Stimulated activated CD8-positive, alpha-beta memory T cell treated with anti-CD3 and anti-CD28 coated beads, Interleukin-15, amount 100 ng/mL, for 1 hour (primary cell): ENCODE data around the gene EGLN1.
"Not testable (repeated sequence)": the region's sequence is repeated elsewhere in the genome, so short reads cannot be mapped to it uniquely, and the experiment has no call there.

Source experiments
- DNase-seq: peaks from one replicate; pipeline ENCODE4 v3.0.0-alpha.2; 2020; ENCODE audit warnings: low read depth

The EGLN1 gene

DNA sequence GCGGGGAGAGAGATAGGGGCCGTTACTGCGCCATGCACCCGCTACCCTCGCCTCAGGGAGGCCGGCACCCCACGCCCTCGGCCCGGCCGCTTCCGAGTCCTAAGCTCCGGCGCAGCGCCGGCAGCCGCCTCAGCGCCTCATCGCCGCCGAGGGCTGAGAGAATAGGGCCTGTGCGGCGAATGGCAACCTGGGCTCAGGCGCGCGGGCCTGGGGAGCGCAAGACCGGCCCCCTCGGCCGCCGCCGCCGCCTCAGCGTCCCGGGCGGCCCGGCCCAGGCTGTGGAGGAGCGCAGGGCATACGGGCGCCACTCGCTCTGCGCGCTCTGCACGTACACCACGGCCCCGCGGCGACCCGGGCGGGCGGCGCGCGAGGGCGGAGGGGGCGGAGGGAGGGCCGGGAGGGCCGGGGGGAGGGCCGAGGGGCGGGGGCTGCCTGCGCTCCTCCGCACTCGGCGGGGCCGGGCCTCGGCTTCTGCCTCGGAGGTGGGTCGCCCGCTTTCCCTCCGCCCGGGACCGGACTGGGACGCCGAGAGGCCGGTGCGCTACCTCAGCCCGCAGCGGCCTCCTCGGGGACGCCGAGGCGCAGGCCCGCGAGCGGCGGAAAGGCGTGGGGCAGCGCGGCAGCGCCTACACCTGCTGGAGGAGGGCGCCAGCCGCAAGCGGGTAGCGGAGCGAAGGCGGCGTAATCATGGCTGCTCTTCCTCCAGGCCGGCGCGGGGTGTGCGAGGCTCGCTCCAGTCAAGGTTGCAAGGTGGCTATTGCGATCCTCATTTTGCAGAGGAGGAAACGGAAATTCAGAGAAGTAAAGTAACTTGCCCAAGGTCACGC, at the start of gene EGLN1:
Gene EGLN1 (minus strand): TSS at position 317 of the 827 bp plus-strand sequence. CDS start 399 bp downstream, outside the sequence.
- DNase-seq: peak; percentile 57

DNA sequence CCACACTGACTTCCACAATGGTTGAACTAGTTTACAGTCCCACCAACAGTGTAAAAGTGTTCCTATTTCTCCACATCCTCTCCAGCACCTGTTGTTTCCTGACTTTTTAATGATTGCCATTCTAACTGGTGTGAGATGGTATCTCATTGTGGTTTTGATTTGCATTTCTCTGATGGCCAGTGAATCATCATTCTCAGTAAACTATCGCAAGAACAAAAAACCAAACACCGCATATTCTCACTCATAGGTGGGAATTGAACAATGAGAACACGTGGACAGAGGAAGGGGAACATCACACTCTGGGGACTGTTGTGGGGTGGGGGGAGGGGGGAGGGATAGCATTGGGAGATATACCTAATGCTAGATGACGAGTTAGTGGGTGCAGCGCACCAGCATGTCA, 49.4 kb upstream of the EGLN1 start:
- not testable (repeated sequence) for DNase-seq

DNA sequence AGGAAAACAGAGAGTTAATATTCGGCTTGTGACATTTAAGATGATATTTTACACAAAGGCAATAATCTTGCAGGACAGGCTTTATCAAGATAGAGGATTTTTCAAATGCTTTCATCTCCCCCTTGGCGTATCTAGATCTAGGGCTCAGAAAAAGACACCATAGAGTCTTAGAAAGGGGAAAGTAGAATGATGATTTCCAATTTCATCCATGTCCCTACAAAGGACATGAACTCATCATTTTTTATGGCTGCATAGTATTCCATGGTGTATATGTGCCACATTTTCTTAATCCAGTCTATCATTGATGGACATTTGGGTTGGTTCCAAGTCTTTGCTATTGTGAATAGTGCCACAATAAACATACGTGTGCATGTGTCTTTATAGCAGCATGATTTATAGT, 48.9 kb upstream of the EGLN1 start:
- DNase-seq: not testable (repeated sequence)

DNA sequence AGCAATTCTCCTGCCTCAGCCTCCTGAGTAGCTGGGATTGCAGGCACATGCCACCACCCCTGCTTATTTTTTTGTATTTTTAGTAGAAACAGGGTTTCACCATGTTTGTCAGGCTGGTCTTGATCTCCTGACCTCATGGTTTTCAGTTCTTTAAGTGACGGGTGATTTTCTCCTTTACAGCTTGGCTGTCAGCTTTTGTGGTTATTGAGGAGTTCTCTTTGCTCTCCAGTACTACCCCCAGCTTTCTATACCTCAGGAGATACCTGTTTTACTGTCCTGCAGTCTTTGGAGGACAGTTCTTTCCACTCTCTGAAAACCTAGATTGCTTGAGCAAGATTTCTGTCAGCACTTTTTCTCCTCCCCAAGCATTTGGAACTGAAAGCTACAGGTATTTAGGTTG, 45.9 kb upstream of the EGLN1 start:
- no peak for DNase-seq

DNA sequence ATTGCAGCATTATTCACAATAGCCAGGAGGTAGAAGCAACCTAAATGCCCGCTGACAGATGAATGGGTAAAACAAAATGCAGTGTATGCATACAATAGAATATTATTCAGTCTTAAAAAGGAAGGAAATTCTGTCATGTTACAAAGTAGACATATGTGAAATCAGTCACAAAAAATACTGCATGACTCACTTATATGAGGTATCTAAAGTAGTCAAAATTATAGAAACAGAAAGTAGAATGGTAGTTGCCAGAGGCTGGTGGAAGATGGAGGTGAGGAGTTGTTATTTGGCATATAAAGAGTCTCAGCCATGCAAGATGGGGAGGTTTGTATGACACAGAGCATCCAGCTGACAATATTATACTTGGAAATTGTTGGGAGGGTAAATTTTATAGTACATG, 43.0 kb upstream of the EGLN1 start:
- no peak for DNase-seq

DNA sequence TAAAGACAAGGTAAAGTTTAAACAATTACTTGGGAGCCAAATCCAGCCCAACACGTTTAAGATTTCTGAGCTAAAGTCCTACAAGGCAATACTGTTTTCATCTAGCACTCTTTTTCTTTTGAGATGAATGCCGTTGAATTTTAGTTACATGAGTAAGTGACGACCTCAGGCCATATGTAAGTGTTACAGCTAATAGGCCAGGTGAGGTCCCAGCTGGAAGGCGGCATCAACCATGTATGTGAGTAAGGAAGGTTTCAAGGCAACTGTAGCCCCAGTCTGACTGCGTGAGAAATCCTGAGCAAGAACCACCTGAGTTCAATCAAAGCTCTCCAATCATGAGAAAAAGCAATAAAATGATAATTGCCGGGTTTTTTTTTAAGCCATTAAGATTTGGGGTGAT, 41.5 kb upstream of the EGLN1 start:
- DNase-seq: no peak

DNA sequence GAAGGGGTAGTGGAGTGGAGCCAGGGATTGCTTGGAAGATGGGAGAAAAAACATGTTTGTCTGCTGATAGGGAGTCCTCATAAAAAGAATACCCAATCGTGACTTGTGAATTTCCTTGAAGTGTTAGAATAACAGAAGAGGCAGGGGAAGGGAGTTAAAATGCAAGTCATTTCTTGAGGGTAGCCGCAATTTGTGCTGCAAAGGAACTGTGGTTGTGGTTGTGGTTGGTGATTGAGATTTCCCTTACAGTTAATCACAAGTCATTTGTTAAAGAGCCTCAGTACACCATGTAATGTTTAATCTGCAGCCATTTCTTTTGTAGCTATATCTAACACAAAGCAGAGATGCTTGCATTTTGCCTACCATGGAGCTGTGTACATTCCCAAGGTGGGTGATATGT, 38.5 kb upstream of the EGLN1 start:
- DNase-seq: peak; percentile 27

DNA sequence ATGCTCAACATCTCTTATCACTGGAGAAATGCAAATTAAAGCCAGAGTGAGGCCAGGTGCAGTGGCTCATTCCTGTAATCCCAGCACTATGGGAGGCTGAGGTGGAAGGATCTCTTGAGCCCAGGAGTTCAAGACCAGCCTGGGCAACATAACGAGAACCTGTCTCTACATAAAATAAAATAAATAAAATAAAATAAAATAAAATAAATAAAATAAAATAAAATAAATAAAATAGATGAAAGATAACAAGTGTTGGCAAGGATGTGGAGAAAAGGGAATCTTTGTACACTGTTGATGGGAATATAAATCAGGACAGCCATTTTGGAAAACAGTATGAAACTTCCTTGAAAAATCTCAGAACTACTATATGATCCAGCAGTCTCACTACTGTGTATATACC, 37.4 kb upstream of the EGLN1 start:
- DNase-seq: not testable (repeated sequence)

DNA sequence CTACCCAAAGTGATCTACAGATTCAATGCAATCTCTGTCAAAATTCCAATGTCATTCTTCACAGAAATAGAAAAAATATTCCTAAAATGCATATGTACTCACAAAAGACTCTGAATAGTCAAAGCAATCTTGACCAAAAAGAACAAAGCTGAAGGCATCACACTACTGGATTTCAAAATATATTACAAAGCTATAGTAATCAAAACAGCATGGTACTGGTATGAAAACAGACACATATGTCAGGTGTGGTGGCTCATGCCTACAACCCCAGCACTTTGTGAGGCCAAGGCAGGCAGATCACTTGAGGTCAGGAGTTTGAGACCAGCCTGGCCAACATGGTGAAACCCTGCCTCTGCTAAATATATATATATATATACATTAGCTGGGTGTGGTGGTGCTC, 35.9 kb upstream of the EGLN1 start:
- not testable (repeated sequence) for DNase-seq

DNA sequence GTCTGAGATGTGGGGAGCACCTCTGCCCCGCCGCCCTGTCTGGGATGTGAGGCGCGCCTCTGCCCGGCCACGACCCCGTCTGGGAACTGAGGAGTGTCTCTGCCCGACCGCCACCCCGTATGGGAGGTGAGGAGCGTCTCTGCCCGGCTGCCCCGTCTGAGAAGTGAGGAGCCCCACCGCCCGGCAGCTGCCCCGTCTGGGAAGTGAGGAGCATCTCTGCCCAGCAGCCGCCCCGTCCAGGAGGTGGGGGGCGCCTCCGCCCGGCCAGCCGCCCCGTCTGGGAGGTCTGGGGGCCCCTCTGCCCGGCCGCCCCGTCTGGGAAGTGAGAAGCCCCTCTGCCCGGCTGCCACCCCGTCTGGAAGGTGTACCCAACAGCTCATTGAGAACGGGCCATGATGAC, 32.0 kb upstream of the EGLN1 start:
- DNase-seq: not testable (repeated sequence)

DNA sequence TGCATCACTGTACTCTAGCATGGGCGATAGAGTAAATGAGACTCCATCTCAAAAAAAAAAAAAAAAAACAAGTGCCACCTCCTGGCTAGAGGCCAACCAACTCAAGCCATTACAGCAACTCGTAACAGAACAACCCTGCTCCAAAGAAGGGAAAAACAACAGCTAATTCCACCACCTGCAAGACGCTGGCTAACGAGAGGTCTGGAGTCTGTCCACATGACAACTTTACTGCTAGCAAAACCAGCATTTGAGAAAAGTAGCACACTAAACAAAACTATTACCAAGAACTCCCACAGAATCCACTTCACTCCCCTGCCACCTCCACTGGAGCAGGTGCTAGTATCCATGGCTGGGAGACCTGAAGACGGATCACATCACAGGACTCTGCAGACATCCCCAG, 24.1 kb upstream of the EGLN1 start:
- DNase-seq: no peak

DNA sequence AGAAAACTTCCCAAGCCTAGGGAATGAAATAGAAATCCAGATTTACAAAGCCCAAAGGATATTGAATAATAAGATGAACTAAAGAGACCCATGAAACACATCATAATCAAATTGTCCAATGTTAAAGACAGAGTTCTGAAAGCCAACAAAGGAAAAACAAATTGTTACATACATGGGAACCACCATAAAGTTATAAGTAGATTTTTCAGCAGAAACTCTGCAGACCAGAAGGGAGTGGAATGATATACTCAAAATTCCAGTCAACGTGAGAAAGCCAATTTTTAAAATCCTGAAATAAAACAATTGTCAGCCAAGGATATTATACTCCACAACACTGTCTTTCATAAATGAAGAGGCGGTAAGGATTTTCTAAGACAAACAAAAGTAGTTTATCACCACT, 22.0 kb upstream of the EGLN1 start:
- DNase-seq: no peak

DNA sequence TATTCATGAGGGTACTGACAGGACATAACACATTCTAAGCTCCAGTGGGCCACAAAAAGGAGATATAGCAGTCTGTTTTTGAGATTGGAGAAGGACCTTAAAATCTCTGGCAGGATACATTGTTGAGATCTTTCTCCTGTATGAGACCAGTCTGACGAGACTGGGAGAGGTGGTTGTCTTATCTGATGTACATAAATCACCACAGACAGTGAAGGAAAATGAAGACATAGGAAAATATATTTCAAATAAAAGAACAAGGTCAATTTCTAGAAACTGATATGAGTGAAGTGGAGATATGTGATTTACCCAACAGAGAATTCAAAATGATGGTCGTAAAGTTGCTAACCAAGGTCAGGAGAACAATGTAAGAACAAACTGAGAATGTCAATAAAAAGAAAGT, 21.3 kb upstream of the EGLN1 start:
- DNase-seq: no peak

DNA sequence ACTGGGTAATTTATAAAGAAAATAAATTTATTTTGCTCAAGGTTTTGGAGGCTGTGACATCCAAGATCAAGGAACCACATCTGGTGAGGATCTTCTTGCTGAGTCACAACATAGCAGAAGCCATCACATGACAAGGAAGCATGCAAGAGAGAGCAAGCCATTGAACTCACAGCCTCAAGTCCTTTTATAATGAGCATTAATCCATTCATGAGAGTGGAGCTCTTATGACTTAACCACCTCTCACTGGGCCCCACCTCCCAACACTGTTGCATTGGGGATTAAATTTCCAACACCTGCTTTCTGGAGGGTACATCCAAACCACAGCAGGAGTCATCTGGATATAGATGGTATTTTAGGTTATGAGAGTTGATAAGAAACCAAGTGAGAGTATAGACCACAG, 20.6 kb upstream of the EGLN1 start:
- no peak for DNase-seq

DNA sequence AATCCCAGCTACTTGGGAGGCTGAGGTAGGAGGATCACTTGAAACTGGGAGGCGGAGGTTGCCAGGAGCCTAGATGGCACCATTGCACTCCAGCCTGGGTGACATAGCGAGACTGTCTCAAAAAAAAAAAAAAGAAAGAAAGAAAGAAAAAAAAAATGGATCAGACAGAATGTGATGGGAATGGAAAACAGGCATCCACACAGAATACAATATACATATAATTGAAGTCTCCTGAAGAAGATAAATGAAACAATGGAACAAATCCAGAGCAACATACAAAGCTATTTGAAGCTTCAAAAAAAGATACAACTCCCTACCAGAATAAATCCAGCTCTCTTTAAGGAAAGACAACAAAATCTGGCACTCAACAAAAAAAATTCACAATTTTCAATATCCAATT, 10.9 kb upstream of the EGLN1 start:
- no peak for DNase-seq

DNA sequence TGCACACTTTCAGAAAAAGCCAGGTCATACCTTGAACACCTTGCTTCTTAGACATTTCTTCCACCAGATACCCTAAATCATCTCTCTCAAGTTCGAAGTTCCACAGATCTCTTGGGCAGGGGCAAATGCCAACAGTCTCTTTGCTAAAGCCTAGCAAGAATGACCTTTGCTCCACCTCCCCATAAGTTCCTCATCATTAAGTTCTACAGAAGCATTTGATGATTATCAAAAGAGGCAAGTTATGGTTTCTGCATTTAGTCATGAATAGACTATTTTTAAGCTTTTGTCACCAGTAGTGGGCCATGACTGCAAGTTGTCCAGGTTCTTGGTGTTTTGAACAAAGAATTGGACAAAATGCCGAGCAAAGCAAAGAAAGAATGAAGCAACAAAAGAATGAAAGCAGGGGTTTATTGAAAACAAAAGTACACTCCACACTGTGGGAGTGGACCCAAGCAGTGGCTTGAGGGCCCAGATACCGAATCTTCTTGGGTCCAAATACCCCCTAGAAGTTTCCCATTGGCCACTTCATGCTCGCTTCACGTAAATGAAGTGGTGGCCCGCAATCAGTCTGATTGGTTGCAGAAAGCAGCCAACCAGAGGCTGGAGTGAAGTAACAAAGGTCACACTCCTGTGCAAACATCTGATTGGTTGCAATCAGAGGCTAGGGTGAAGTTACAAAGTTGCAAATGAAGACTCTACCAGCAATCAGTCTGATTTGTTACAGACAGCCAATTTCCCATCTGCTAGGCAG, 9.8 kb upstream of the EGLN1 start:
- no peak for DNase-seq

DNA sequence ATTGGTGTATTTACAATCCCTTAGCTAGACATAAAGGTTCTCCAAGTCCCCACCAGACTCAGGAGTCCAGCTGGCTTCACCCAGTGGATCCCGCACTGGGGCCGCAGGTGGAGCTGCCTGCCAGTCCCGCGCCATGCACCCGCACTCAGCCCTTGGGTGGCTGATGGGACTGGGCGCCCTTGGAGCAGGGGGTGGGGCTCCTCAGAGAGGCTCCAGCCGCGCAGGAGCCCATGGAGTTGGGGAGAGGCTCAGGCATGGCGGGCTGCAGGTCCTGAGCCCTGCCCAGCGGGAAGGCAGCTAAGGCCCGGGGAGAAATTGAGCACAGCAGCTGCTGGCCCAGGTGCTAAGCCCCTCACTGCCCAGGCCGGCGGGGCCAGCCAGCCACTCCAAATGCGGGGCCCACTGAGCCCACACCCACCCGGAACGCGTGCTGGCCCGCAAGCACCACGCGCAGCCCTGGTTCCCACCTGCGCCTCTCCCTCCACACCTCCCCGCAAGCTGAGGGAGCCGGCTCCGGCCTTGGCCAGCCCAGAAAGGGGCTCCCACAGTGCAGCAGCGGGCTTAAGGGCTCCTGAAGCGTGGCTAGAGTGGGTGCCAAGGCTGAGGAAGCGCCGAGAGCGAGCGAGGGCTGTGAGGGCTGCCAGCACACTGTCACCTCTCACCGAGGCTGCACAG, 8.7 kb upstream of the EGLN1 start:
- DNase-seq: not testable (repeated sequence)

DNA sequence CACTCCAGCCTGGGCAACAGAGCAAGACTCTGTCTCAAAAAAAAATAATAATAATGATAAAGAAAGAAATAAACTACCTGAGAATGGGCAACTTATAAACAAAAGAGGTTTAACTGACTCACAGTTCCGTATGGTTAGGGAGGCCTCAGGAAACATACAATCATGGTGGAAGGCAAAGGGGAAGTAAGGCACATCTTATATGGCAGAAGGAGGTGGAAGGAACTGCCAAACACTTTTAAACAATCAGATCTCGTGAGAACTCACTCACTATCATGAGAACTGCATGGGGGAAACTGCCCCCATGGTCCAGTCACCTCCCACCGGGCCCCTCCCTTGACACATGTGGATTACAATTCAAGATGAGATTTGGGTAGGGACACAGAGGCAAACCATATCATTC, 6.3 kb upstream of the EGLN1 start:
- no peak for DNase-seq

DNA sequence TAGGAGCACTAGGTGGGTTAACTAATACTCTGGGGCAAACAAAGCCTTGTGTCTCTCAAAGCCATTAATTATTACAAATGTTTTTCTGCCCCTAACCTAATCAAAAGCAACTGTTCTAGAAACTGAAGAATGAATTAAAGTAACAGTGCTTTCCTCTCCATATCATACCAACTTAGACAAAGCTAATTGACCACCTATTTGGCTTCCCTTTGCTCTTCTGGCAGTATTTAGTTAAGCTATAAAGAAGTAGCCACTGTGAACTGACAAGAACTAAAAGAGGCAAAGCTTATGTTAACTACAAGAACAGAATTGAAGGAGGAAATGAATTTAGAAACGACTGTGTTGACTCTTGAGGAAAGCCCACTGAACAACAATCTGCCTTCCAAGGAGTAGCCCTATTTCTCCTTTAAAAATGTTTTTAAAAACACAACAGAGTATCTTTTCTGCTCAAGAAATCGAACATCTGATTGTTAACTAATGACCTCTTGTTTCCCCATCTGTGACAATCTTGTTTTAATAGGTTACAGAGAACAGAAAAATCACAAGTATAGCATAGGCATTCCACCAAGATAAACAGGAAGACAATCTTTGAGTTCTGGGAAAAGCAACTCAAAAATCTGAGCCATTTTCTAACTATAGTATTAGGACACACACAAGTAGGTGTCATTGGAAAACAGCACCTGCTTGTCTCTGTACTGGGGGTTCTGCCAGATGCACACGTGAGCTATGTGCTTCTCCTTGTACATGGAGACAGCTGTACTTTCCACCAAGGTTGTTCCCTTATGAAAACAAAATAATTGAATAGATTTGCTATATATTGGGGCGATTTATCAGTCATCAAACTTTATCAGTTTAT, 3.1 kb upstream of the EGLN1 start:
- no peak for DNase-seq

DNA sequence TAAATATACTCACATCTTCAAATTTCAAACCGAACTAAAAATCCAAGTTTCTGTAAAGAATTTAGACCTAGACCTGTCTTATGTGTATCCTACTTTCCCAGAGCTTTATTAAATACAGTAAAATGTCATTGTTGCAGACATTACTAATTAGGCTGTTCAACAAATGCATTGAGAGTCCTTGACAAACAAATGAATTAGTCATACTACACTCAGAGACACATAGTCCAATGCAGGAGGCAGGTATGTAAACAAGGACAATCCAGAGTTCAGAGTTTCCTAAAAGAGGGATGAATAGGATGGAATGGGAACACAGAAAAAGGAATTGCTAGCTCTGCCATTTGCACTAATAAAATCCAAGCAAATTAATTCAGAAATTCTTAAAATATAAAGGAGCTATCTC, 1.6 kb upstream of the EGLN1 start:
- no peak for DNase-seq

DNA sequence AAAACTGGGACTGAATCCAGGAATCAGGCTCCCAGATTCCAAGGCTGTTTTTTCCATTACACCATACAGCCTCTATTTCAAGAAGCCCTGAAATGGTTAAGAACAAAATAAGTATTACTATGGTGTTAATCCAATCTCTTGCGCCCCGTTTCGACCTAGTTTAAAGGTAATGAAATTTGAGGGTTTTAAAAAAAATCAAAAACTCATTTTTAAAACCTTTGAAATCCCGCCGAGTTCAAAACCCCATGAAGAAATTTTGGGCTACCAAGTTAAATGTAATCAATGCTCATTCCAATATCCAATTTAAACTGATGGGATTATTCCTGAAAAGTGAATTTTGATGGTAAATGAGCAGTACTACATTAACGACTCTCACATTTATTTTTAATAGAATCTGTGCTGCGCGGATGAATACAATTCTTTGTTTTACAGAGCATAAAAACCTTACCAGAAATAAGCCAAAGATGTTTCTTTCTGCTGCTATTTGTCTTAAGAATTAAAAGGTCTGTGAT, 767 bp upstream of the EGLN1 start:
- no peak for DNase-seq

DNA sequence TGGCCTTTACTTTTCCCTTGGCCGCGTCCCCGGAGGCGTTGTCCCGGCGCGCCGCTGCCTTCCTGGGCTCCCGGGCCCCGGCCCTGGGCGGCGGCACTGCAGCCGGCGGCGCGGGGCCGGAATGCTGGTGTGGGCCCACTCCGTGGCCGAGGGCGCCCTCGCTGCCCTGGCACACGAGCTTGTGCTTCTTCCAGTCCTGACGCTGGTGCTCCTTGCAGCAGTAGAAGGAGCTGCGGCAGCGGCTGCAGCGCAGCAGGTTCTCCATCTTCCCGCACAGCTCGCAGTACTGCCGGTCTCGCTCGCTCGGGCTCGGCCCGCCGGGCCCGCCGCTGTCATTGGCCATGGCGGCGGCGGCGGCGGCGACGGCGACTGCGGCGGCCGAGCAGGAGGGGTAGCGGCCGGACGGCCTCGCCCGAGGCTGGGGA, 529 bp downstream of the EGLN1 start:
- DNase-seq: no peak
